Endodermal cell (in vitro differentiated cells): Measurements from ENCODE around the gene TAF8. TPM values are rescaled to one million over a fixed set of nuclear protein-coding genes. Genes with fewer than 3 reads are reported as not detected.

Source experiments
- DNase-seq: peaks from one replicate; pipeline ENCODE4 v3.0.0-alpha.2; 2017
- H3K27ac ChIP-seq: 2 replicates; pipeline ENCODE4 v1.5.1; 2013; ENCODE audit warnings: mild to moderate bottlenecking, low read depth, low read length, moderate library complexity
- H3K27me3 ChIP-seq: 2 replicates; pipeline ENCODE4 v1.6.1; 2013; ENCODE audit warnings: mild to moderate bottlenecking, low read length, moderate library complexity; ENCODE audit not compliant: insufficient read depth, control insufficient read depth, poor library complexity, severe bottlenecking
- H3K36me3 ChIP-seq: 2 replicates; pipeline ENCODE4 v1.7.0; 2013; ENCODE audit warnings: mild to moderate bottlenecking, low read length, moderate library complexity; ENCODE audit not compliant: control insufficient read depth, insufficient read depth
- H3K4me1 ChIP-seq: one replicate; pipeline ENCODE4 v1.7.0; 2013; ENCODE audit warnings: low read length; ENCODE audit not compliant: control insufficient read depth, insufficient read depth
- H3K4me3 ChIP-seq: 2 replicates; pipeline ENCODE4 v1.5.1; 2013; ENCODE audit warnings: mild to moderate bottlenecking, low read length, moderate library complexity
- H3K9ac ChIP-seq: 2 replicates; pipeline ENCODE4 v1.6.1; 2013; ENCODE audit warnings: mild to moderate bottlenecking, low read length, moderate library complexity; ENCODE audit not compliant: poor library complexity, severe bottlenecking; ENCODE audit errors: extremely low read depth
- H3K9me3 ChIP-seq: 2 replicates; pipeline ENCODE4 v1.6.1; 2013; ENCODE audit warnings: mild to moderate bottlenecking, low read length, moderate library complexity; ENCODE audit not compliant: control insufficient read depth
- H3K27ac Mint-ChIP-seq: 2 replicates; pipeline ENCODE4 v1.8.0; 2020; ENCODE audit warnings: mixed read lengths
- H3K27me3 Mint-ChIP-seq: 2 replicates; pipeline ENCODE4 v1.8.0; 2021; ENCODE audit warnings: mild to moderate bottlenecking, mixed read lengths; ENCODE audit not compliant: insufficient read depth
- H3K36me3 Mint-ChIP-seq: 2 replicates; pipeline ENCODE4 v1.8.0; 2020; ENCODE audit warnings: low read depth, mixed read lengths
- H3K4me1 Mint-ChIP-seq: 2 replicates; pipeline ENCODE4 v1.8.0; 2020; ENCODE audit warnings: mixed read lengths
- H3K4me3 Mint-ChIP-seq: 2 replicates; pipeline ENCODE4 v1.8.0; 2020; ENCODE audit warnings: mild to moderate bottlenecking, moderate library complexity, mixed read lengths
- H3K9me3 Mint-ChIP-seq: 2 replicates; pipeline ENCODE4 v1.8.0; 2020; ENCODE audit warnings: mild to moderate bottlenecking, mixed read lengths
- WGBS, 2 experiments: methylation state at CpG; one replicate each; pipeline versions ENCODE4 v1.1.5 to v1.1.7; 2013; ENCODE audit warnings: missing lambda C conversion rate in 2 of 2, mixed read lengths in 1 of 2; ENCODE audit not compliant: insufficient coverage in 1 of 2, insufficient read length in 1 of 2; 5-methylcytosine and 5-hydroxymethylcytosine counted together
- total RNA-seq, 2 donors: library from RNA; stranded (reverse); fragmentation: NEBNext Ultra II Directional in 1 of 2; extraction: Animal tissue kit (Norgen Biotek cat#: 25700) in 1 of 2; gene quantifications; 2 replicates in 1 of 2; 3 replicates in 1 of 2; pipeline ENCODE4 v1.2.1, GENCODE V29; 2021
- TF ChIP-seq, protein P1 (sequence below): fragments of 200-600 bp; sonication (generic); conservative IDR thresholded peaks from 2 replicates; pipeline ENCODE4 v1.5.0; 2021; ENCODE audit warnings: antibody characterized with exemption, mild to moderate bottlenecking

The TAF8 gene
- total RNA-seq, 2 donors from 2014 or later, result 27.9 to 31.0 TPM

DNA sequence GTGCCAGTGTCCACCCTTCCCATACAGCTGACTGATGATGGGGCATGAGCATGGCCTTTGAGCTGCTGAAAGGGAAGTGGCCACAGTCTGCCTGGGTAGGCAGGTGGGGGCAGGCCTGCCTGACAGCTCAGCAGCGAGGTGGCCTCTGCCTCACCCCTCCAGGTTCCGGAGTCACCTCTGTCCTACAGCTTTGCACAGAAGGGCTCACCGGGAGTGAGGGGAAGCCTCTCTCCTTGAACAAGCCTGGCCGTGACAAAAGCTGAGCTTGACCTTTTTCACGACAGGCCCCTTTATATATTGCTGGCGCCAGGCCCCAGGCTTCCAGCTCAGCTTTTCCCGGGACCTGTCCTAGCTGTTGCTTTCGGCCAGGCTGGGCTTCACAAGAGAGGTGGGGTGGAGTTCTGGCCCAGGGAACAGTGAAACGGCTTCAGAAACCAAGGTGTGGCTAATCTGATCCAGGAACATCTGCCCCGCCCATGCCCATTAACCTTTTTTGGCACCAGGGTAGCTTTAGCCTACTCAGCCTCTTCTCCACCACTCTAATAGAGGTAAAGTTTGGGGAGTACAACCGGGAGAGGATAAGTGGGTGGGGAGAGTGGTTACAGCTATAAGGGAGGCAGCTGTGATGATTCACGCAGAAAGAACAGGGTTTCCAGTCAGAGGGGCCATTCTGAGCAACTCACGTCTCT lies 49.2 kb downstream of the TAF8 start:
- Mint-ChIP-seq H3K27ac (no peak overlapping the region), H3K9me3 (no peaks in the 10 kb centered on the region), H3K36me3 (peaks cover 12% of the 10 kb centered on the region), H3K4me3 (no peak overlapping the region), H3K27me3 (peaks cover 32% of the 10 kb centered on the region), H3K4me1 (peaks cover 5% of the 10 kb centered on the region)
- Histone ChIP-seq H3K9me3 (no peaks in the 10 kb centered on the region), H3K4me3 (no peak overlapping the region), H3K4me1 (no peaks in the 10 kb centered on the region), H3K9ac (no peak overlapping the region), H3K36me3 (no peaks in the 10 kb centered on the region), H3K27me3 (no peaks in the 10 kb centered on the region), H3K27ac (no peak overlapping the region)
- 76 to 79% methylated on average over 9 to 13 of the region's 13 CpGs for WGBS, 2 experiments
- TF ChIP-seq, protein P1, sequence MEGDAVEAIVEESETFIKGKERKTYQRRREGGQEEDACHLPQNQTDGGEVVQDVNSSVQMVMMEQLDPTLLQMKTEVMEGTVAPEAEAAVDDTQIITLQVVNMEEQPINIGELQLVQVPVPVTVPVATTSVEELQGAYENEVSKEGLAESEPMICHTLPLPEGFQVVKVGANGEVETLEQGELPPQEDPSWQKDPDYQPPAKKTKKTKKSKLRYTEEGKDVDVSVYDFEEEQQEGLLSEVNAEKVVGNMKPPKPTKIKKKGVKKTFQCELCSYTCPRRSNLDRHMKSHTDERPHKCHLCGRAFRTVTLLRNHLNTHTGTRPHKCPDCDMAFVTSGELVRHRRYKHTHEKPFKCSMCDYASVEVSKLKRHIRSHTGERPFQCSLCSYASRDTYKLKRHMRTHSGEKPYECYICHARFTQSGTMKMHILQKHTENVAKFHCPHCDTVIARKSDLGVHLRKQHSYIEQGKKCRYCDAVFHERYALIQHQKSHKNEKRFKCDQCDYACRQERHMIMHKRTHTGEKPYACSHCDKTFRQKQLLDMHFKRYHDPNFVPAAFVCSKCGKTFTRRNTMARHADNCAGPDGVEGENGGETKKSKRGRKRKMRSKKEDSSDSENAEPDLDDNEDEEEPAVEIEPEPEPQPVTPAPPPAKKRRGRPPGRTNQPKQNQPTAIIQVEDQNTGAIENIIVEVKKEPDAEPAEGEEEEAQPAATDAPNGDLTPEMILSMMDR, result no peak
- DNase-seq, result no peak

DNA sequence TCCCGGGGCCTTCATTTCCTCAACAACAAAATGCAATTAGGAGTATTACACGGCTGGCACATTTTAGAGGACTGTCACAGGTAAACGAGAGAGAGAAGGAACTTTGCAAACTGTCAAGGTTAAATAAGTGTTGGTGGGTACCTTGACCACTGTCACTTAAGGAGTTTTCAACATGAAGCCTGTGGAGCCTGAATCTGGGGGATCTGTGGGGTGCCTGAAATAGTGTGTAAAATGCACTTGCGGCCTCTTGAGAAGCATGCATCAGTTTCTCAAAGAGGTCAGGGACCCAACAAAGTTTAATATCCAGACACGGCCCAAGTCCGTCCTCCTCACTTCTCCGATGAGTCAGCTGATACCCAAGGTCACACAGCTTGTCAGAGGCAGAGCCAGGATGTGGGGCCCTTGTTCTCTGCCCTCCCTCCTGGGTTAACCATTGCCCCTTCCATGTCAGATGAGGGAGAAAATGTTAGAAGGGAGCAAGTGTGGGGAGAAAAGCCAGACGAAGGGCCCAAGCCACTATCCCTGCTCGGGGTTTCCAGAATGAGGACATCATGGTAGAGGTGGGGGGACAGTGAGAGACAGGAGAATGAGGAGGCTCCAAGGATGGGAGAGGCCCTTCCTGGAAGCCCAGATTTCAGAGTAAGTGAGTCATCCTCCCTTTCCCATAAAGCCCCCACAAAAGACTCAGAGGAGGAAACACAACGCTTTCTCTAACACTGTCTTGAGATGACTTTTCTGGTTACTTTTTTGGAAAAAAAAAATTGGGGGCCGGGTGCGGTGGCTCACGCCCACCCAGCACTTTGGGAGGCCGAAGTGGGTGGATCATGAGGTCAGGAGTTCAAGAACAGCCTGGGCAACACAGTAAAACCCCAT lies 49.9 kb downstream of the TAF8 start:
- no peak overlapping the region for H3K4me3 Mint-ChIP-seq
- 88 to 90% methylated on average over 12 to 14 of the region's 14 CpGs for WGBS, 2 experiments

GRCh38 chr6:42101186-42101657 lies 50.9 kb downstream of the TAF8 start:
- Histone ChIP-seq H3K27me3 (no peaks in the 10 kb centered on the region), H3K27ac (no peak overlapping the region), H3K4me3 (no peak overlapping the region), H3K9ac (no peak overlapping the region), H3K4me1 (no peaks in the 10 kb centered on the region), H3K9me3 (no peaks in the 10 kb centered on the region), H3K36me3 (no peaks in the 10 kb centered on the region)
- Mint-ChIP-seq H3K36me3 (peaks cover 19% of the 10 kb centered on the region), H3K27me3 (peaks cover 26% of the 10 kb centered on the region), H3K9me3 (no peaks in the 10 kb centered on the region), H3K4me1 (peaks cover 5% of the 10 kb centered on the region), H3K27ac (no peak overlapping the region), H3K4me3 (no peak overlapping the region)
- DNase-seq, result no peak
- WGBS, 2 experiments, result 91 to 92% methylated on average over 2 to 8 of the region's 8 CpGs
- TF ChIP-seq, protein P1, result no peak

More for the DNA sequence above, 49.9 kb downstream of the TAF8 start:
- H3K9ac ChIP-seq, result no peak overlapping the region
- H3K27ac Mint-ChIP-seq, result no peak overlapping the region
- H3K27me3 Mint-ChIP-seq, result peaks cover 32% of the 10 kb centered on the region
- H3K27me3 ChIP-seq, result no peaks in the 10 kb centered on the region
- H3K9me3 ChIP-seq, result no peaks in the 10 kb centered on the region
- no peaks in the 10 kb centered on the region for H3K36me3 ChIP-seq
- no peak overlapping the region for H3K27ac ChIP-seq
- DNase-seq, result no peak
- TF ChIP-seq, protein P1, result no peak
- peaks cover 12% of the 10 kb centered on the region for H3K36me3 Mint-ChIP-seq
- no peaks in the 10 kb centered on the region for H3K9me3 Mint-ChIP-seq
- H3K4me1 Mint-ChIP-seq, result peaks cover 5% of the 10 kb centered on the region
- H3K4me1 ChIP-seq, result no peaks in the 10 kb centered on the region
- H3K4me3 ChIP-seq, result no peak overlapping the region
